GM13977 (cell line): Measurements from ENCODE around the gene B4GALT5.

Experiments
- DNase-seq: peaks from one replicate; pipeline ENCODE4 v3.0.0; 2012; ENCODE audit warnings: low spot score
- CTCF ChIP-seq: IDR thresholded peaks from 2 replicates; pipeline ENCODE4 v1.5.1; 2012; ENCODE audit warnings: mild to moderate bottlenecking, control low read depth; ENCODE audit not compliant: insufficient read depth; ENCODE audit errors: extremely low read depth, missing control alignments
- in situ Hi-C: fragments of 300-500 bp; cut with MboI; formaldehyde crosslinking; loops from one replicate; pipeline ENCODE4 v1.12.0; 2022; ENCODE audit warnings: low sequenced_read_pairs, low pct_unique_long_range_greater_than_20kb, mixed read lengths, inconsistent platforms; ENCODE audit not compliant: unreplicated experiment

Gene B4GALT5

GRCh38 chr20:49756241-49756640 lies 42.6 kb upstream of the B4GALT5 start:
- DNase-seq: no peak
- no peak for TF ChIP-seq CTCF
- in situ Hi-C loops: no loop called here

GRCh38 chr20:49754596-49754995 lies 40.9 kb upstream of the B4GALT5 start:
- in situ Hi-C loops: no loop called here
- TF ChIP-seq CTCF: no peak
- DNase-seq: no peak

GRCh38 chr20:49753133-49753532 lies 39.5 kb upstream of the B4GALT5 start:
- TF ChIP-seq CTCF: no peak
- no peak for DNase-seq
- in situ Hi-C loops: no loop called here

- in situ Hi-C loops: no loop called here
- no peak for DNase-seq
- TF ChIP-seq CTCF: no peak
Observed at GRCh38 chr20:49752201-49752903, 38.7 kb upstream of the B4GALT5 start.

GRCh38 chr20:49751397-49751736 lies 37.7 kb upstream of the B4GALT5 start:
- TF ChIP-seq CTCF: no peak
- no peak for DNase-seq
- in situ Hi-C loops: no loop called here

- in situ Hi-C loops: no loop called here
- peak; percentile 51 for DNase-seq
- no peak for TF ChIP-seq CTCF
Observed at GRCh38 chr20:49750611-49751396, 37.1 kb upstream of the B4GALT5 start.
